ENCODE data around the gene RPL35. TPM values are rescaled to one million over a fixed set of nuclear protein-coding genes. Genes with fewer than 3 reads are reported as not detected.

The RPL35 gene
- polyA plus RNA-seq, 3 donors, result 759 to 1,040 (median 925) TPM

- DNase-seq (ENCODE audit: extremely low read depth in 1 of 11, low read depth in 9 of 11, low spot score in 4 of 11), result no peak
These were observed 48.7 kb downstream of the RPL35 start for GRCh38 chr9:124813041-124813440.

- DNase-seq (ENCODE audit: extremely low read depth in 1 of 11, low read depth in 9 of 11, low spot score in 4 of 11), result no peak
These were observed 49.3 kb downstream of the RPL35 start for GRCh38 chr9:124812441-124812876.

- no peak for DNase-seq (ENCODE audit: extremely low read depth in 1 of 11, low read depth in 9 of 11, low spot score in 4 of 11)
These were observed 50.9 kb downstream of the RPL35 start for GRCh38 chr9:124810663-124811355.

GRCh38 chr9:124809741-124810500, 51.8 kb downstream of the RPL35 start:
- no peak for DNase-seq (ENCODE audit: extremely low read depth in 1 of 11, low read depth in 9 of 11, low spot score in 4 of 11)

GRCh38 chr9:124809211-124809610, 52.5 kb downstream of the RPL35 start:
- no peak for DNase-seq (ENCODE audit: extremely low read depth in 1 of 11, low read depth in 9 of 11, low spot score in 4 of 11)

GRCh38 chr9:124808246-124808956, 53.4 kb downstream of the RPL35 start:
- no peak for DNase-seq (ENCODE audit: extremely low read depth in 1 of 11, low read depth in 9 of 11, low spot score in 4 of 11)

Other genes with a start within 250 kb of the RPL35 start
- 1 to 10 TPM in 2 of 3 donors, under 1 TPM in 1; 1.00 to 1.5 (median 1.1) TPM for gene NR6A1, start 90.6 kb downstream of the RPL35 start, polyA plus RNA-seq (ENCODE audit: insufficient read length in 3 of 3)
- gene OLFML2A, start 84.8 kb downstream of the RPL35 start, polyA plus RNA-seq (ENCODE audit: insufficient read length in 3 of 3), result 10 to 100 TPM; 18.3 to 25.7 (median 20.6) TPM
- under 1 TPM; 0.30 to 0.46 (median 0.35) TPM for gene WDR38, start 8.5 kb downstream of the RPL35 start, polyA plus RNA-seq (ENCODE audit: insufficient read length in 3 of 3)
- 10 to 100 TPM; 31.1 to 40.3 (median 39.3) TPM for gene ARPC5L, start 173 bp upstream of the RPL35 start, polyA plus RNA-seq (ENCODE audit: insufficient read length in 3 of 3)
- gene GOLGA1, start 79.1 kb upstream of the RPL35 start, polyA plus RNA-seq (ENCODE audit: insufficient read length in 3 of 3), result 10 to 100 TPM; 13.6 to 21.9 (median 14.4) TPM

Data from renal cortex interstitium (tissue), 11 donors.